ENCODE data around the gene CACNG4. TPM values are rescaled to one million over a fixed set of nuclear protein-coding genes. Genes with fewer than 3 reads are reported as not detected.

CACNG4 gene
- total RNA-seq, 2 experiments from 2014 or later = not detected

GRCh38 chr17:67050066-67050465 is 85.6 kb downstream of the CACNG4 start:
- POLR2A ChIA-PET = no interaction called here
- H3K36me3 ChIP-seq (ENCODE audit: insufficient read depth, low read length) = no peaks in the 10 kb centered on the region
- peaks cover 13% of the 10 kb centered on the region; the same call in 1 of the 2 replicates for H3K9me3 ChIP-seq (ENCODE audit: low read length)
- no peaks in the 10 kb centered on the region for H4K20me1 ChIP-seq (ENCODE audit: insufficient read depth, low read length)
- no TSS peak for BruUV-seq (replicated peaks)
- no peak for DNase-seq (ENCODE audit: low spot score)
- no peaks in the 10 kb centered on the region for H3K79me2 ChIP-seq (ENCODE audit: insufficient read depth, low read depth, low read length)
- TF ChIP-seq, protein P1, sequence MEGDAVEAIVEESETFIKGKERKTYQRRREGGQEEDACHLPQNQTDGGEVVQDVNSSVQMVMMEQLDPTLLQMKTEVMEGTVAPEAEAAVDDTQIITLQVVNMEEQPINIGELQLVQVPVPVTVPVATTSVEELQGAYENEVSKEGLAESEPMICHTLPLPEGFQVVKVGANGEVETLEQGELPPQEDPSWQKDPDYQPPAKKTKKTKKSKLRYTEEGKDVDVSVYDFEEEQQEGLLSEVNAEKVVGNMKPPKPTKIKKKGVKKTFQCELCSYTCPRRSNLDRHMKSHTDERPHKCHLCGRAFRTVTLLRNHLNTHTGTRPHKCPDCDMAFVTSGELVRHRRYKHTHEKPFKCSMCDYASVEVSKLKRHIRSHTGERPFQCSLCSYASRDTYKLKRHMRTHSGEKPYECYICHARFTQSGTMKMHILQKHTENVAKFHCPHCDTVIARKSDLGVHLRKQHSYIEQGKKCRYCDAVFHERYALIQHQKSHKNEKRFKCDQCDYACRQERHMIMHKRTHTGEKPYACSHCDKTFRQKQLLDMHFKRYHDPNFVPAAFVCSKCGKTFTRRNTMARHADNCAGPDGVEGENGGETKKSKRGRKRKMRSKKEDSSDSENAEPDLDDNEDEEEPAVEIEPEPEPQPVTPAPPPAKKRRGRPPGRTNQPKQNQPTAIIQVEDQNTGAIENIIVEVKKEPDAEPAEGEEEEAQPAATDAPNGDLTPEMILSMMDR (conservative IDR thresholded peaks at IDR 0.05; ENCODE audit: low read length) = no peak
- TF ChIP-seq EZH2phosphoT487 (IDR thresholded peaks at IDR 0.05; ENCODE audit: borderline replicate concordance, low read depth, low read length) = no peak
- CTCF ChIA-PET (ENCODE audit: unreplicated experiment) = no interaction called here
- H3K9me2 ChIP-seq (ENCODE audit: insufficient read depth, low read length) = no peaks in the 10 kb centered on the region
- H3K4me2 ChIP-seq (ENCODE audit: low read length) = no peak overlapping the region
- H3K4me3 ChIP-seq (ENCODE audit: low read depth, low read length, poor library complexity, severe bottlenecking) = no peak overlapping the region
- intact Hi-C loops (cut with micrococcal nuclease; ENCODE audit: unreplicated experiment) = no loop called here
- H3K27ac ChIP-seq (ENCODE audit: low read depth, low read length, poor library complexity, severe bottlenecking) = no peak overlapping the region
- H3K4me1 ChIP-seq (ENCODE audit: insufficient read depth, low read length, poor library complexity, severe bottlenecking) = no peaks in the 10 kb centered on the region
- H2AFZ ChIP-seq (ENCODE audit: low read length) = no peak overlapping the region

GRCh38 chr17:67050471-67051154 is 86.1 kb downstream of the CACNG4 start:
- TF ChIP-seq, protein P1 (conservative IDR thresholded peaks at IDR 0.05; ENCODE audit: low read length) = no peak
- TF ChIP-seq EZH2phosphoT487 (IDR thresholded peaks at IDR 0.05; ENCODE audit: borderline replicate concordance, low read depth, low read length) = no peak
- Histone ChIP-seq H2AFZ (ENCODE audit: low read length) (no peak overlapping the region), H3K4me2 (ENCODE audit: low read length) (no peak overlapping the region), H3K79me2 (ENCODE audit: insufficient read depth, low read depth, low read length) (no peaks in the 10 kb centered on the region), H3K27ac (ENCODE audit: low read depth, low read length, poor library complexity, severe bottlenecking) (no peak overlapping the region), H3K4me3 (ENCODE audit: low read depth, low read length, poor library complexity, severe bottlenecking) (no peak overlapping the region), H3K9me2 (ENCODE audit: insufficient read depth, low read length) (no peaks in the 10 kb centered on the region), H3K9me3 (ENCODE audit: low read length) (peaks cover 13% of the 10 kb centered on the region; the same call in 1 of the 2 replicates), H4K20me1 (ENCODE audit: insufficient read depth, low read length) (no peaks in the 10 kb centered on the region), H3K36me3 (ENCODE audit: insufficient read depth, low read length) (no peaks in the 10 kb centered on the region), H3K4me1 (ENCODE audit: insufficient read depth, low read length, poor library complexity, severe bottlenecking) (no peaks in the 10 kb centered on the region)
- DNase-seq (ENCODE audit: low spot score) = no peak
- POLR2A ChIA-PET = no interaction called here
- intact Hi-C loops (cut with micrococcal nuclease; ENCODE audit: unreplicated experiment) = no loop called here
- no TSS peak for BruUV-seq (replicated peaks)
- CTCF ChIA-PET (ENCODE audit: unreplicated experiment) = no interaction called here

GRCh38 chr17:67051155-67051538 is 86.6 kb downstream of the CACNG4 start:
- Histone ChIP-seq H3K4me2 (ENCODE audit: low read length) (no peak overlapping the region), H4K20me1 (ENCODE audit: insufficient read depth, low read length) (no peaks in the 10 kb centered on the region), H3K27ac (ENCODE audit: low read depth, low read length, poor library complexity, severe bottlenecking) (no peak overlapping the region), H3K9me3 (ENCODE audit: low read length) (peaks cover 13% of the 10 kb centered on the region; the same call in 1 of the 2 replicates), H3K9me2 (ENCODE audit: insufficient read depth, low read length) (no peaks in the 10 kb centered on the region), H3K4me3 (ENCODE audit: low read depth, low read length, poor library complexity, severe bottlenecking) (no peak overlapping the region), H2AFZ (ENCODE audit: low read length) (no peak overlapping the region), H3K79me2 (ENCODE audit: insufficient read depth, low read depth, low read length) (no peaks in the 10 kb centered on the region), H3K36me3 (ENCODE audit: insufficient read depth, low read length) (no peaks in the 10 kb centered on the region), H3K4me1 (ENCODE audit: insufficient read depth, low read length, poor library complexity, severe bottlenecking) (peaks cover 2% of the 10 kb centered on the region)
- TF ChIP-seq EZH2phosphoT487 (IDR thresholded peaks at IDR 0.05; ENCODE audit: borderline replicate concordance, low read depth, low read length) = no peak
- TF ChIP-seq, protein P1 (conservative IDR thresholded peaks at IDR 0.05; ENCODE audit: low read length) = no peak
- CTCF ChIA-PET (ENCODE audit: unreplicated experiment) = no interaction called here
- no peak for DNase-seq (ENCODE audit: low spot score)
- intact Hi-C loops (cut with micrococcal nuclease; ENCODE audit: unreplicated experiment) = no loop called here
- no TSS peak for BruUV-seq (replicated peaks)
- POLR2A ChIA-PET = no interaction called here
